Loucy (cell line): Measurements from ENCODE around the gene CSHL1.

ENCODE experiments used
- H2AFZ ChIP-seq: fragments of 200-600 bp; sonication (generic); 2 replicates; pipeline ENCODE4 v1.6.0; 2016; ENCODE audit warnings: antibody characterized with exemption, mild to moderate bottlenecking, low read length, moderate library complexity
- H3F3A ChIP-seq: fragments of 200-600 bp; 2 replicates; pipeline ENCODE4 v1.6.0; 2016; ENCODE audit warnings: antibody characterized with exemption, low read depth, mild to moderate bottlenecking
- H3K27me3 ChIP-seq: fragments of 200-600 bp; sonication (generic); 2 replicates; pipeline ENCODE4 v1.6.1; 2014; ENCODE audit warnings: low read length, mild to moderate bottlenecking; ENCODE audit not compliant: insufficient read depth, poor library complexity, severe bottlenecking
- H3K36me3 ChIP-seq: fragments of 200-600 bp; sonication (generic); 2 replicates; pipeline ENCODE4 v1.6.1; 2016; ENCODE audit warnings: low read length; ENCODE audit not compliant: insufficient read depth
- H3K4me1 ChIP-seq: fragments of 200-600 bp; sonication (generic); 2 replicates; pipeline ENCODE4 v1.5.1; 2014; ENCODE audit warnings: low read length, mild to moderate bottlenecking; ENCODE audit not compliant: insufficient read depth, poor library complexity, severe bottlenecking
- H3K4me2 ChIP-seq: fragments of 200-600 bp; sonication (generic); 2 replicates; pipeline ENCODE4 v1.6.0; 2014; ENCODE audit warnings: antibody characterized with exemption, low read length, low read depth, mild to moderate bottlenecking; ENCODE audit not compliant: poor library complexity, severe bottlenecking
- H3K4me3 ChIP-seq: fragments of 200-600 bp; sonication (generic); 2 replicates; pipeline ENCODE4 v1.5.1; 2014; ENCODE audit warnings: low read length, mild to moderate bottlenecking, mixed read lengths; ENCODE audit not compliant: poor library complexity, severe bottlenecking
- H3K79me2 ChIP-seq: fragments of 200-600 bp; sonication (generic); 2 replicates; pipeline ENCODE4 v1.6.1; 2014; ENCODE audit warnings: low read length; ENCODE audit not compliant: insufficient read depth
- H3K9ac ChIP-seq: fragments of 200-600 bp; sonication (generic); 2 replicates; pipeline ENCODE4 v1.6.0; 2014; ENCODE audit warnings: mild to moderate bottlenecking, low read depth, low read length, moderate library complexity; ENCODE audit not compliant: poor library complexity, severe bottlenecking
- H3K9me2 ChIP-seq: fragments of 200-600 bp; sonication (generic); replicated peaks from 2 replicates; pipeline ENCODE4 v1.6.1; 2016; ENCODE audit warnings: low read depth, low read length, mixed read lengths
- H3K9me3 ChIP-seq: fragments of 200-600 bp; sonication (generic); 2 replicates; pipeline ENCODE4 v1.6.1; 2014; ENCODE audit warnings: mild to moderate bottlenecking, antibody characterized with exemption, low read length, low read depth; ENCODE audit not compliant: insufficient read depth
- H4K20me1 ChIP-seq: fragments of 200-600 bp; sonication (generic); 2 replicates; pipeline ENCODE4 v1.6.0; 2014; ENCODE audit warnings: antibody characterized with exemption, low read length, mild to moderate bottlenecking; ENCODE audit not compliant: insufficient read depth, poor library complexity, severe bottlenecking
- CTCF ChIP-seq: fragments of 200-600 bp; sonication (generic); conservative IDR thresholded peaks from 2 replicates; pipeline ENCODE4 v1.5.1; 2014; ENCODE audit warnings: mild to moderate bottlenecking, antibody characterized with exemption, low read length
- EZH2phosphoT487 ChIP-seq: fragments of 200-600 bp; IDR thresholded peaks from 2 replicates; pipeline ENCODE4 v1.6.1; 2018; ENCODE audit warnings: antibody characterized with exemption, mild to moderate bottlenecking, moderate library complexity, borderline replicate concordance

Gene CSHL1

GRCh38 chr17:63945784-63946439 is 34.9 kb upstream of the CSHL1 start:
- Histone ChIP-seq H3K4me1 (peaks cover 59% of the 10 kb centered on the region), H3K9me3 (no peaks in the 10 kb centered on the region), H2AFZ (0 out of 2 replicates have a peak overlapping the region, but pooled peaks have one; percentile 47), H3F3A (no peaks in the 10 kb centered on the region), H3K9me2 (no peaks in the 10 kb centered on the region), H3K4me2 (peak overlapping the region; percentile 95), H3K4me3 (peak overlapping the region; percentile 71), H3K9ac (peak overlapping the region; percentile 84), H3K36me3 (no peaks in the 10 kb centered on the region), H4K20me1 (no peaks in the 10 kb centered on the region), H3K27me3 (no peaks in the 10 kb centered on the region), H3K79me2 (peaks cover 6% of the 10 kb centered on the region; the same call in 1 of the 2 replicates)
- peak; percentile 31; the same call in 1 of the 2 replicates for TF ChIP-seq CTCF
- no peak for TF ChIP-seq EZH2phosphoT487

GRCh38 chr17:63944736-63945499 is 33.9 kb upstream of the CSHL1 start:
- no peaks in the 10 kb centered on the region for H3K27me3 ChIP-seq
- no peaks in the 10 kb centered on the region for H4K20me1 ChIP-seq
- no peaks in the 10 kb centered on the region for H3K9me2 ChIP-seq
- H3K4me1 ChIP-seq, result peaks cover 53% of the 10 kb centered on the region
- TF ChIP-seq EZH2phosphoT487 (no peak), CTCF (no peak)
- H3K9me3 ChIP-seq, result no peaks in the 10 kb centered on the region
- H3K79me2 ChIP-seq, result peaks cover 6% of the 10 kb centered on the region; the same call in 1 of the 2 replicates
- H3K4me3 ChIP-seq, result no peak overlapping the region
- no peak overlapping the region for H2AFZ ChIP-seq
- no peaks in the 10 kb centered on the region for H3K36me3 ChIP-seq
- H3F3A ChIP-seq, result no peaks in the 10 kb centered on the region
- H3K9ac ChIP-seq, result peak overlapping the region; percentile 84
- no peak overlapping the region for H3K4me2 ChIP-seq

GRCh38 chr17:63943745-63944144 is 32.7 kb upstream of the CSHL1 start:
- H4K20me1 ChIP-seq, result no peaks in the 10 kb centered on the region
- H3K4me2 ChIP-seq, result no peak overlapping the region
- H2AFZ ChIP-seq, result no peak overlapping the region
- no peak overlapping the region for H3K4me3 ChIP-seq
- no peaks in the 10 kb centered on the region for H3F3A ChIP-seq
- no peaks in the 10 kb centered on the region for H3K27me3 ChIP-seq
- TF ChIP-seq CTCF, result peak; percentile 26; the same call in 1 of the 2 replicates
- TF ChIP-seq EZH2phosphoT487, result no peak
- H3K36me3 ChIP-seq, result no peaks in the 10 kb centered on the region
- H3K9me3 ChIP-seq, result no peaks in the 10 kb centered on the region
- no peak overlapping the region for H3K9ac ChIP-seq
- H3K9me2 ChIP-seq, result no peaks in the 10 kb centered on the region
- peaks cover 6% of the 10 kb centered on the region; the same call in 1 of the 2 replicates for H3K79me2 ChIP-seq
- H3K4me1 ChIP-seq, result peaks cover 53% of the 10 kb centered on the region
